GM23338 (cell line): ENCODE measurements around the gene RIBC2.

ENCODE experiments used
- CREB1 ChIP-seq: fragments of 250-450 bp; sonication (Bioruptor Pico); IDR thresholded peaks from 2 replicates; pipeline ENCODE4 v1.5.0; 2020; ENCODE audit warnings: low read depth, mild to moderate bottlenecking, moderate library complexity
- EZH2 ChIP-seq: fragments of 200-600 bp; sonication (generic); IDR thresholded peaks from one replicate; pipeline ENCODE4 v1.8.0; 2017; ENCODE audit warnings: antibody characterized with exemption, mild to moderate bottlenecking, low read depth; ENCODE audit not compliant: unreplicated experiment
- EZH2phosphoT487 ChIP-seq: fragments of 200-600 bp; sonication (generic); IDR thresholded peaks from one replicate; pipeline ENCODE4 v1.8.1; 2018; ENCODE audit warnings: antibody characterized with exemption; ENCODE audit not compliant: unreplicated experiment
- POLR2AphosphoS5 ChIP-seq: IDR thresholded peaks from 2 replicates; pipeline ENCODE4 v1.6.1; 2016; ENCODE audit warnings: antibody characterized with exemption, low read depth
- TF ChIP-seq, protein P1 (sequence below): IDR thresholded peaks from one replicate; pipeline ENCODE4 v1.6.1; 2018; ENCODE audit warnings: antibody characterized with exemption; ENCODE audit not compliant: unreplicated experiment
- TF ChIP-seq, protein P2 (sequence below), 2 experiments: fragments of 200-600 bp in 1 of 2; sonication (generic) in 1 of 2; conservative IDR thresholded peaks; 2 replicates each; pipeline versions ENCODE4 v1.5.1 to v1.6.1; 2016 to 2017; ENCODE audit warnings: antibody characterized with exemption in 2 of 2, low read depth in 2 of 2, mild to moderate bottlenecking in 2 of 2, moderate library complexity in 1 of 2
- TF ChIP-seq, protein P3 (sequence below): IDR thresholded peaks from 2 replicates; pipeline ENCODE4 v1.6.1; 2016; ENCODE audit warnings: antibody characterized with exemption

DNA sequence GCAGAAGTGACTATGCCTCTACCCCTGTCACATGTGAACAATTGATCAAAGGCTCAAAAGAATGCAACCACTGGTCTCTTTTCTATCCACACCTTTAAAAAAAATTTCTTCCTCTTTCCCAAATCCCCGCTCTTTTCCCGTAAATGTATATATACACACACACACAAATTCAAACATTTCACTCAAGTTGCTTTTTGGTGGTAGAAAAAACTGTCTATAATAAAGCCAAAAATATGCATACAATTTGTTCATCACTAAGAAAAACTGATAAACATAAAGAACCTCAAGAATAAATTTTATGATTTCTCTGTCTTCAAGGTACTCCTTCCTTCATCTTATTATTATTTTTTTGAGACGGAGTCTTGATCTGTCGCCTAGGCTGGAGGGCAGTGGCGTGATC lies 5.7 kb upstream of the RIBC2 start:
- no peak for TF ChIP-seq EZH2
- TF ChIP-seq, protein P1, sequence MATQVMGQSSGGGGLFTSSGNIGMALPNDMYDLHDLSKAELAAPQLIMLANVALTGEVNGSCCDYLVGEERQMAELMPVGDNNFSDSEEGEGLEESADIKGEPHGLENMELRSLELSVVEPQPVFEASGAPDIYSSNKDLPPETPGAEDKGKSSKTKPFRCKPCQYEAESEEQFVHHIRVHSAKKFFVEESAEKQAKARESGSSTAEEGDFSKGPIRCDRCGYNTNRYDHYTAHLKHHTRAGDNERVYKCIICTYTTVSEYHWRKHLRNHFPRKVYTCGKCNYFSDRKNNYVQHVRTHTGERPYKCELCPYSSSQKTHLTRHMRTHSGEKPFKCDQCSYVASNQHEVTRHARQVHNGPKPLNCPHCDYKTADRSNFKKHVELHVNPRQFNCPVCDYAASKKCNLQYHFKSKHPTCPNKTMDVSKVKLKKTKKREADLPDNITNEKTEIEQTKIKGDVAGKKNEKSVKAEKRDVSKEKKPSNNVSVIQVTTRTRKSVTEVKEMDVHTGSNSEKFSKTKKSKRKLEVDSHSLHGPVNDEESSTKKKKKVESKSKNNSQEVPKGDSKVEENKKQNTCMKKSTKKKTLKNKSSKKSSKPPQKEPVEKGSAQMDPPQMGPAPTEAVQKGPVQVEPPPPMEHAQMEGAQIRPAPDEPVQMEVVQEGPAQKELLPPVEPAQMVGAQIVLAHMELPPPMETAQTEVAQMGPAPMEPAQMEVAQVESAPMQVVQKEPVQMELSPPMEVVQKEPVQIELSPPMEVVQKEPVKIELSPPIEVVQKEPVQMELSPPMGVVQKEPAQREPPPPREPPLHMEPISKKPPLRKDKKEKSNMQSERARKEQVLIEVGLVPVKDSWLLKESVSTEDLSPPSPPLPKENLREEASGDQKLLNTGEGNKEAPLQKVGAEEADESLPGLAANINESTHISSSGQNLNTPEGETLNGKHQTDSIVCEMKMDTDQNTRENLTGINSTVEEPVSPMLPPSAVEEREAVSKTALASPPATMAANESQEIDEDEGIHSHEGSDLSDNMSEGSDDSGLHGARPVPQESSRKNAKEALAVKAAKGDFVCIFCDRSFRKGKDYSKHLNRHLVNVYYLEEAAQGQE = no peak
- TF ChIP-seq, protein P2, sequence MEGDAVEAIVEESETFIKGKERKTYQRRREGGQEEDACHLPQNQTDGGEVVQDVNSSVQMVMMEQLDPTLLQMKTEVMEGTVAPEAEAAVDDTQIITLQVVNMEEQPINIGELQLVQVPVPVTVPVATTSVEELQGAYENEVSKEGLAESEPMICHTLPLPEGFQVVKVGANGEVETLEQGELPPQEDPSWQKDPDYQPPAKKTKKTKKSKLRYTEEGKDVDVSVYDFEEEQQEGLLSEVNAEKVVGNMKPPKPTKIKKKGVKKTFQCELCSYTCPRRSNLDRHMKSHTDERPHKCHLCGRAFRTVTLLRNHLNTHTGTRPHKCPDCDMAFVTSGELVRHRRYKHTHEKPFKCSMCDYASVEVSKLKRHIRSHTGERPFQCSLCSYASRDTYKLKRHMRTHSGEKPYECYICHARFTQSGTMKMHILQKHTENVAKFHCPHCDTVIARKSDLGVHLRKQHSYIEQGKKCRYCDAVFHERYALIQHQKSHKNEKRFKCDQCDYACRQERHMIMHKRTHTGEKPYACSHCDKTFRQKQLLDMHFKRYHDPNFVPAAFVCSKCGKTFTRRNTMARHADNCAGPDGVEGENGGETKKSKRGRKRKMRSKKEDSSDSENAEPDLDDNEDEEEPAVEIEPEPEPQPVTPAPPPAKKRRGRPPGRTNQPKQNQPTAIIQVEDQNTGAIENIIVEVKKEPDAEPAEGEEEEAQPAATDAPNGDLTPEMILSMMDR (conservative IDR thresholded peaks at IDR 0.05; ENCODE audit: low read depth in 2 of 2) = no peak
- TF ChIP-seq EZH2phosphoT487 = no peak
- TF ChIP-seq POLR2AphosphoS5 = no peak
- TF ChIP-seq, protein P3, sequence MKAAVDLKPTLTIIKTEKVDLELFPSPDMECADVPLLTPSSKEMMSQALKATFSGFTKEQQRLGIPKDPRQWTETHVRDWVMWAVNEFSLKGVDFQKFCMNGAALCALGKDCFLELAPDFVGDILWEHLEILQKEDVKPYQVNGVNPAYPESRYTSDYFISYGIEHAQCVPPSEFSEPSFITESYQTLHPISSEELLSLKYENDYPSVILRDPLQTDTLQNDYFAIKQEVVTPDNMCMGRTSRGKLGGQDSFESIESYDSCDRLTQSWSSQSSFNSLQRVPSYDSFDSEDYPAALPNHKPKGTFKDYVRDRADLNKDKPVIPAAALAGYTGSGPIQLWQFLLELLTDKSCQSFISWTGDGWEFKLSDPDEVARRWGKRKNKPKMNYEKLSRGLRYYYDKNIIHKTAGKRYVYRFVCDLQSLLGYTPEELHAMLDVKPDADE = no peak
- TF ChIP-seq CREB1 (CRISPR knock-in tag) = no peak
